GDM1 (cell line): ENCODE data around the gene TMEM209.
A peak's percentile ranks its signal among the peaks of the same experiment; 100 is the strongest.
"Not testable (repeated sequence)": the region's sequence is repeated elsewhere in the genome, so short reads cannot be mapped to it uniquely, and the experiment has no call there.

Experiments
- DNase-seq: peaks from one replicate; lab custom pipeline; 2025; lab: John Stamatoyannopoulos, UW

Gene TMEM209

GRCh38 chr7:130205084-130205947 lies at the start of gene TMEM209:
TSS of gene TMEM209 (minus strand) at chr7:130205406. CDS start at chr7:130205375, 31 bp downstream.
- peak; percentile 96 for DNase-seq

GRCh38 chr7:130254555-130254954 lies 49.3 kb upstream of the TMEM209 start:
- DNase-seq = no peak

- not testable (repeated sequence) for DNase-seq
Observed at GRCh38 chr7:130249626-130250025, 44.4 kb upstream of the TMEM209 start.

GRCh38 chr7:130248842-130249241 lies 43.6 kb upstream of the TMEM209 start:
- not testable (repeated sequence) for DNase-seq

- DNase-seq = not testable (repeated sequence)
Observed at GRCh38 chr7:130246491-130246890, 41.3 kb upstream of the TMEM209 start.

GRCh38 chr7:130243486-130243885 lies 38.3 kb upstream of the TMEM209 start:
- not testable (repeated sequence) for DNase-seq

- DNase-seq = peak; percentile 54
Observed at GRCh38 chr7:130242198-130243014, 37.2 kb upstream of the TMEM209 start.

- DNase-seq = no peak
Observed at GRCh38 chr7:130240240-130240639, 35.0 kb upstream of the TMEM209 start.

- not testable (repeated sequence) for DNase-seq
Observed at GRCh38 chr7:130236361-130236760, 31.2 kb upstream of the TMEM209 start.

- DNase-seq = no peak
Observed at GRCh38 chr7:130234078-130234477, 28.9 kb upstream of the TMEM209 start.

GRCh38 chr7:130232209-130232608 lies 27.0 kb upstream of the TMEM209 start:
- DNase-seq = no peak

- DNase-seq = no peak
Observed at GRCh38 chr7:130231792-130232191, 26.6 kb upstream of the TMEM209 start.

- not testable (repeated sequence) for DNase-seq
Observed at GRCh38 chr7:130229981-130230380, 24.8 kb upstream of the TMEM209 start.

- peak; percentile 2 for DNase-seq
Observed at GRCh38 chr7:130228840-130229502, 23.8 kb upstream of the TMEM209 start.

GRCh38 chr7:130227883-130228575 lies 22.8 kb upstream of the TMEM209 start:
- DNase-seq = no peak

GRCh38 chr7:130226333-130226732 lies 21.1 kb upstream of the TMEM209 start:
- DNase-seq = no peak

GRCh38 chr7:130224923-130225322 lies 19.7 kb upstream of the TMEM209 start:
- not testable (repeated sequence) for DNase-seq

- DNase-seq = no peak
Observed at GRCh38 chr7:130224210-130224609, 19.0 kb upstream of the TMEM209 start.

GRCh38 chr7:130223646-130224045 lies 18.4 kb upstream of the TMEM209 start:
- no peak for DNase-seq

GRCh38 chr7:130221746-130222145 lies 16.5 kb upstream of the TMEM209 start:
- DNase-seq = no peak

GRCh38 chr7:130219871-130220270 lies 14.7 kb upstream of the TMEM209 start:
- no peak for DNase-seq
